B cell (primary cell): Measurements from ENCODE around the gene USP48. TPM values are rescaled to one million over a fixed set of nuclear protein-coding genes. Genes with fewer than 3 reads are reported as not detected.

Source experiments
- ATAC-seq: fragments of 200-7000 bp; cut with Tn5 transposase; one replicate; pipeline ENCODE4 v1.10.0; 2021; ENCODE audit warnings: low read depth, mild to moderate bottlenecking, moderate number of reproducible peaks, moderate library complexity
- CTCF ChIA-PET: fragments of 350-600 bp; sonication (Branson Sonifier 250); formaldehyde crosslinking; loops from one replicate; lab custom pipeline; 2021; ENCODE audit warnings: antibody characterized with exemption, inconsistent platforms; lab: Charles Lee
- POLR2A ChIA-PET: fragments of 350-600 bp; sonication (Branson Sonifier 250); formaldehyde crosslinking; loops from one replicate; lab custom pipeline; 2021; ENCODE audit warnings: antibody characterized with exemption; lab: Charles Lee
- DNase-seq: peaks from one replicate; pipeline ENCODE4 v3.0.0; 2013
- H2AFZ ChIP-seq: 2 replicates; pipeline ENCODE4 v1.6.1; 2012; ENCODE audit warnings: mild to moderate bottlenecking, low read depth, low read length; ENCODE audit not compliant: insufficient read depth, poor library complexity, severe bottlenecking
- H3K27ac ChIP-seq, 2 donors: 1 replicate in 1 of 2; 2 replicates in 1 of 2; pipeline ENCODE4 v1.5.1; 2012 to 2013; ENCODE audit warnings: low read length in 2 of 2, mild to moderate bottlenecking in 2 of 2, moderate library complexity in 1 of 2
- H3K27me3 ChIP-seq, 4 experiments: fragments of 200-600 bp in 1 of 4; sonication (generic) in 1 of 4; replicated peaks in 1 of 4; 1 replicate in 2 of 4; 2 replicates in 2 of 4; pipeline versions ENCODE4 v1.6.1 to v1.7.0; 2013 to 2016; ENCODE audit warnings: low read length in 3 of 4, mild to moderate bottlenecking in 2 of 4, mixed read lengths in 1 of 4, moderate library complexity in 1 of 4; ENCODE audit not compliant: insufficient read depth in 4 of 4, control insufficient read depth in 3 of 4; ENCODE audit errors: control extremely low read depth in 1 of 4
- H3K36me3 ChIP-seq, 2 experiments: replicated peaks in 1 of 2; 1 replicate in 1 of 2; 2 replicates in 1 of 2; pipeline versions ENCODE4 v1.6.1 to v1.7.1; 2013; ENCODE audit warnings: low read length in 1 of 2; ENCODE audit not compliant: insufficient read depth in 2 of 2, control insufficient read depth in 1 of 2; ENCODE audit errors: control extremely low read depth in 1 of 2, extremely low read depth in 1 of 2
- H3K4me1 ChIP-seq, 2 donors: fragments of 200-600 bp in 1 of 2; sonication (generic) in 1 of 2; 1 replicate in 1 of 2; 2 replicates in 1 of 2; pipeline versions ENCODE4 v1.5.1 to v1.6.1; 2013 to 2017; ENCODE audit warnings: low read length in 2 of 2; ENCODE audit not compliant: control insufficient read depth in 2 of 2, insufficient read depth in 2 of 2
- H3K4me2 ChIP-seq: replicated peaks from 2 replicates; pipeline ENCODE3; 2012; ENCODE audit warnings: mild to moderate bottlenecking, low read depth, low read length; ENCODE audit not compliant: poor library complexity, severe bottlenecking
- H3K4me3 ChIP-seq, 5 experiments: fragments of 200-600 bp in 1 of 5; sonication (generic) in 1 of 5; 1 replicate in 3 of 5; 2 replicates in 2 of 5; pipeline versions ENCODE4 v1.5.1 to v1.7.0; 2011 to 2016; ENCODE audit warnings: low read length in 4 of 5, mild to moderate bottlenecking in 4 of 5, low read depth in 2 of 5, control low read depth in 1 of 5, moderate library complexity in 1 of 5; ENCODE audit not compliant: insufficient read depth in 1 of 5; ENCODE audit errors: control extremely low read depth in 1 of 5, extremely low read depth in 1 of 5
- H3K79me2 ChIP-seq: fragments of 200-600 bp; sonication (generic); one replicate; pipeline ENCODE4 v1.6.0; 2016; ENCODE audit warnings: low read length; ENCODE audit not compliant: control insufficient read depth, insufficient read depth
- H3K9ac ChIP-seq: fragments of 200-600 bp; sonication (generic); 2 replicates; pipeline ENCODE4 v1.6.1; 2017; ENCODE audit warnings: mild to moderate bottlenecking, low read length, moderate library complexity
- H3K9me3 ChIP-seq, 3 donors: one replicate each; pipeline versions ENCODE4 v1.6.1 to v1.7.1; 2013; ENCODE audit warnings: low read length in 2 of 3; ENCODE audit not compliant: control insufficient read depth in 2 of 3, insufficient read depth in 1 of 3; ENCODE audit errors: control extremely low read depth in 1 of 3
- H4K20me1 ChIP-seq: 2 replicates; pipeline ENCODE4 v1.6.0; 2012; ENCODE audit warnings: mild to moderate bottlenecking, low read length; ENCODE audit not compliant: insufficient read depth, control insufficient read depth, poor library complexity, severe bottlenecking
- H3K27ac Mint-ChIP-seq: one replicate; pipeline ENCODE4 v1.8.0; 2021; ENCODE audit warnings: mixed read lengths
- H3K27me3 Mint-ChIP-seq: one replicate; pipeline ENCODE4 v1.8.0; 2021; ENCODE audit warnings: mixed read lengths
- H3K4me1 Mint-ChIP-seq: one replicate; pipeline ENCODE4 v1.8.0; 2021; ENCODE audit warnings: mixed read lengths
- H3K4me3 Mint-ChIP-seq: one replicate; pipeline ENCODE4 v1.8.0; 2021; ENCODE audit warnings: mixed read lengths
- H3K9me3 Mint-ChIP-seq: one replicate; pipeline ENCODE4 v1.8.0; 2022; ENCODE audit warnings: mixed read lengths; ENCODE audit not compliant: insufficient read depth
- EZH2 ChIP-seq: IDR thresholded peaks from 2 replicates; pipeline ENCODE4 v1.6.1; 2012; ENCODE audit warnings: borderline replicate concordance, low read depth, mild to moderate bottlenecking, moderate library complexity, low read length; ENCODE audit not compliant: insufficient read depth, poor library complexity, severe bottlenecking
- WGBS: methylation state at CpG from one replicate; pipeline ENCODE4 v1.1.5; 2013; ENCODE audit warnings: missing lambda C conversion rate; ENCODE audit not compliant: insufficient coverage; 5-methylcytosine and 5-hydroxymethylcytosine counted together
- intact Hi-C: fragments of 100-400 bp; cut with micrococcal nuclease; formaldehyde crosslinking; loops from one replicate; pipeline ENCODE4 v1.10.0; 2022
- polyA plus RNA-seq: library from polyadenylated mRNA; depleted of rRNA; stranded (reverse); fragments of >200 nt; gene quantifications from 2 replicates; pipeline ENCODE4 v1.2.3, GENCODE V29; 2012
- total RNA-seq, 2 donors: library from RNA; stranded (reverse); fragments of 120-200 nt in 1 of 2; gene quantifications; 1 replicate in 1 of 2; 2 replicates in 1 of 2; pipeline versions ENCODE4 v1.2.3 to v1.2.4, GENCODE V29; 2013 to 2022
- TF ChIP-seq, protein P1 (sequence below): fragments of 200-600 bp; IDR thresholded peaks from one replicate; pipeline ENCODE4 v1.8.0; 2022; ENCODE audit warnings: antibody characterized with exemption, mild to moderate bottlenecking

The USP48 gene
- total and polyA plus RNA-seq, 2 donors (not counting 1 experiment from before 2014, with no cell fraction given), result 21.2 to 135 TPM

DNA sequence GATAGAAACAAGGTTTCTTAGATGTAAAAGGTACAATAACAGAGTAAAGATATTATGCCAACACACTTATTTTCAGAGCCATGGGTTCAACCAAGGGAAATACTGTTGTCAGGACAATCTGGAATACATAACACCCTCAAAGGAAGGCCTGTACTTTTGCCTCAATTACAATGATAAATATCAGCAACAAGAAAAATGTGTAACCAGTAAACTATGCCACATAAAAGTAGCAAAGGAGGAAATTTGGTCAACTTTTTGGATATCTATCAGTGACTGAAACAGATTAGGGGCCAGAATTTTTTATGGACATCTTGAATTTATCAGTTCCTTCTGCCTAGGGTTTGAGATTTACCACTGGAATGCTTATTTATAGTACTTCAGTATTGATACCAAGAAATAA, 89.2 kb downstream of the USP48 start:
- Mint-ChIP-seq H3K27me3 (no peaks in the 10 kb centered on the region), H3K9me3 (no peaks in the 10 kb centered on the region), H3K4me1 (no peaks in the 10 kb centered on the region), H3K27ac (no peak overlapping the region), H3K4me3 (no peak overlapping the region)
- Histone ChIP-seq H3K4me3 (no peak overlapping the region), H3K9me3 (no peaks in the 10 kb centered on the region), H3K4me1 (no peaks in the 10 kb centered on the region), H3K36me3 (peaks cover 9 to 62% of the 10 kb centered on the region in 2 experiments), H3K27ac (no peak overlapping the region), H3K4me2 (no peak overlapping the region), H4K20me1 (no peaks in the 10 kb centered on the region), H3K79me2 (no peaks in the 10 kb centered on the region), H2AFZ (no peak overlapping the region), H3K27me3 (no peaks in the 10 kb centered on the region), H3K9ac (no peak overlapping the region)
- DNase-seq (no peak), ATAC-seq (no peak)
- TF ChIP-seq EZH2, result no peak
- TF ChIP-seq, protein P1, sequence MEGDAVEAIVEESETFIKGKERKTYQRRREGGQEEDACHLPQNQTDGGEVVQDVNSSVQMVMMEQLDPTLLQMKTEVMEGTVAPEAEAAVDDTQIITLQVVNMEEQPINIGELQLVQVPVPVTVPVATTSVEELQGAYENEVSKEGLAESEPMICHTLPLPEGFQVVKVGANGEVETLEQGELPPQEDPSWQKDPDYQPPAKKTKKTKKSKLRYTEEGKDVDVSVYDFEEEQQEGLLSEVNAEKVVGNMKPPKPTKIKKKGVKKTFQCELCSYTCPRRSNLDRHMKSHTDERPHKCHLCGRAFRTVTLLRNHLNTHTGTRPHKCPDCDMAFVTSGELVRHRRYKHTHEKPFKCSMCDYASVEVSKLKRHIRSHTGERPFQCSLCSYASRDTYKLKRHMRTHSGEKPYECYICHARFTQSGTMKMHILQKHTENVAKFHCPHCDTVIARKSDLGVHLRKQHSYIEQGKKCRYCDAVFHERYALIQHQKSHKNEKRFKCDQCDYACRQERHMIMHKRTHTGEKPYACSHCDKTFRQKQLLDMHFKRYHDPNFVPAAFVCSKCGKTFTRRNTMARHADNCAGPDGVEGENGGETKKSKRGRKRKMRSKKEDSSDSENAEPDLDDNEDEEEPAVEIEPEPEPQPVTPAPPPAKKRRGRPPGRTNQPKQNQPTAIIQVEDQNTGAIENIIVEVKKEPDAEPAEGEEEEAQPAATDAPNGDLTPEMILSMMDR, result no peak
- intact Hi-C loops, result no loop called here
- ChIA-PET POLR2A (no interaction called here), CTCF (no interaction called here)

DNA sequence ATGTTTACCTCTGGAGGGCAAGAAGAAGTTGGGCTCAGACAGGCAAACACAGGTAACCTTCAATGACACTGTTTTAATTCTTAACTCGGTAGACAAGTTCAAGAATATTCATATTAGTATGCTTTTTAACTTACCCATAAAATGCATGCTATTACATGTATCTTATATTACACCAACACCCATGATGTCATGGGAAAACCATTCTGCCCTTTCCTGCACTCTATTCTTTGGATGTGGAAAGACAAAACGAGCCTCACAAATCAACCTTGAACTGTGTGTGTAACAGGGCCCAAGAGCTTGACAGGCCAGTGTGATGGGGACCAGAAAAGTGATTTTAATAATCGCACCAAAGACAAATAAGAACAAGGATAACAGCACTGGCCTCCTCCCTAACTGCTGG, 91.2 kb downstream of the USP48 start:
- no peaks in the 10 kb centered on the region for H3K4me1 ChIP-seq
- H3K4me1 Mint-ChIP-seq, result no peaks in the 10 kb centered on the region
- no peaks in the 10 kb centered on the region for H3K9me3 Mint-ChIP-seq
- ATAC-seq (no peak), DNase-seq (no peak)
- no peak overlapping the region for H3K9ac ChIP-seq
- H3K79me2 ChIP-seq, result no peaks in the 10 kb centered on the region
- peaks cover 16 to 67% of the 10 kb centered on the region in 2 experiments for H3K36me3 ChIP-seq
- no peaks in the 10 kb centered on the region for H4K20me1 ChIP-seq
- H3K27ac ChIP-seq, result no peak overlapping the region
- no peaks in the 10 kb centered on the region for H3K9me3 ChIP-seq
- H3K27me3 Mint-ChIP-seq, result no peaks in the 10 kb centered on the region
- no peak overlapping the region for H3K4me2 ChIP-seq
- H3K27me3 ChIP-seq, result no peaks in the 10 kb centered on the region
- 100% methylated on average over 2 of the region's 3 CpGs for WGBS
- H3K4me3 Mint-ChIP-seq, result no peak overlapping the region
- POLR2A ChIA-PET, result no interaction called here
- TF ChIP-seq, protein P1, result no peak
- no peak for TF ChIP-seq EZH2
- H3K4me3 ChIP-seq, result no peak overlapping the region
- H2AFZ ChIP-seq, result no peak overlapping the region
- intact Hi-C loops, result no loop called here
- CTCF ChIA-PET, result interaction anchor here (0.6 to 0.7 kb wide), 2 partner anchors 423 to 674 kb away, joined by 3 read pairs; no protein-coding TSS in a partner anchor
- no peak overlapping the region for H3K27ac Mint-ChIP-seq
